ENCODE results near the gene CRTC1.

GRCh38 chr19:18817574-18817973 lies 134.1 kb downstream of the CRTC1 start:
- no peak for TF ChIP-seq CTCF (IDR thresholded peaks at IDR 0.05)
- no peak for TF ChIP-seq POLR2A (IDR thresholded peaks at IDR 0.05)

All from body of pancreas (tissue), 4 donors.